BLaER1 (cell line): ENCODE measurements around the gene TMEM151B.
A peak's percentile ranks its signal among the peaks of the same experiment; 100 is the strongest.
"Not testable (repeated sequence)": the region's sequence is repeated elsewhere in the genome, so short reads cannot be mapped to it uniquely, and the experiment has no call there.

Experiments
- H3K27ac ChIP-seq: shearing (Covaris generic); formaldehyde crosslinking; 2 replicates; pipeline ENCODE4 v1.8.1; 2022
- H3K27me3 ChIP-seq: shearing (Covaris generic); formaldehyde crosslinking; 2 replicates; pipeline ENCODE4 v1.8.1; 2022
- H3K36me3 ChIP-seq: shearing (Covaris generic); formaldehyde crosslinking; 2 replicates; pipeline ENCODE4 v1.8.1; 2022
- H3K4me1 ChIP-seq: shearing (Covaris generic); formaldehyde crosslinking; 2 replicates; pipeline ENCODE4 v1.8.1; 2022
- H3K4me2 ChIP-seq: shearing (Covaris generic); formaldehyde crosslinking; 2 replicates; pipeline ENCODE4 v1.8.1; 2022
- H3K4me3 ChIP-seq: shearing (Covaris generic); formaldehyde crosslinking; 2 replicates; pipeline ENCODE4 v1.8.1; 2022
- H3K9ac ChIP-seq: shearing (Covaris generic); formaldehyde crosslinking; 2 replicates; pipeline ENCODE4 v1.8.1; 2022
- H3K9me3 ChIP-seq: shearing (Covaris generic); formaldehyde crosslinking; 2 replicates; pipeline ENCODE4 v1.8.1; 2022
- H4K20me1 ChIP-seq: shearing (Covaris generic); formaldehyde crosslinking; 2 replicates; pipeline ENCODE4 v1.8.1; 2022
- Cebpa-rat ChIP-seq: shearing (Covaris generic); IDR thresholded peaks from 2 replicates; pipeline ENCODE4 v1.8.1; 2022

The TMEM151B gene

DNA sequence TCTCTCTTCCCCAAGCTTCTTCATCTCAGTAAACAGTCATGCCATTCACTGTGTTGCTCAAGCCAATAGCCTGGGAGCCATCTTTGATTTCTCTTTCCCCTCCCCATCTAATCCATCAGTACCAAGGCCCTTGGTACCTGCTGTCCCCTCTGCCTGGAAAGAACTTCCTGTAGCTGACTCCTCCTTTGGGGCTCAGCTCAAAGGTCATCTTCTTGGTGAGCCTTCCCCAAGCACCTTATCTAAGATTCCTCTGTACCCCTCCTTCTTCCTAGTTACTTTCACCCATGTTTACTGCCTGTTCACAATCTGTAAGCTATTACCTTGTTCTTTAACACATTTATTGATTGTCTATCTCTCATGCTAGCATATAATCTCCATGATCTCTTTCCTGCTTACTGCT is 39.4 kb downstream of the TMEM151B start:
- H4K20me1 ChIP-seq = no peaks in the 10 kb centered on the region
- no peak overlapping the region for H3K9ac ChIP-seq
- H3K4me3 ChIP-seq = no peak overlapping the region
- H3K9me3 ChIP-seq = no peaks in the 10 kb centered on the region
- no peak overlapping the region for H3K4me2 ChIP-seq
- H3K4me1 ChIP-seq = peaks cover 11% of the 10 kb centered on the region
- H3K36me3 ChIP-seq = peaks cover 72% of the 10 kb centered on the region
- no peaks in the 10 kb centered on the region for H3K27me3 ChIP-seq
- no peak for TF ChIP-seq Cebpa-rat
- no peak overlapping the region for H3K27ac ChIP-seq

DNA sequence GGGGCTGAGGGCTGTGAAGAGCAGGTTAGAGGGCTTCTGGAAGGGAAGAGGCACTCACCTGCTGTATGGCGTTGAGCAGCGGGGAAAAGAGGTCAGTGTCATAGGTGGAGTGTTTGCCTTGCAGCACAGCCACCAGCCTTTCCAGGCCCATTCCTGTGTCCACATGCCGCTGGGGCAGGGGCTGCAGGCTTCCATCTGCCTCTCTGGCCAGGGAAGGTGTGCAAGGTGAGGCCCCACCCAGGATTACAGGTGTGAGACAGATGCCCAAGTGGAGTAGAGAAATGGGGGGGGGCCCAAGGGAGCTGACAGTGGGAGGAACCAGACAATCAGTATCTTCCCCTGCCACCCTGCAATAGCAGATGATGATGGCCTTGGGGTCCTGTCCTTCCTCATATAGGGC is 40.0 kb downstream of the TMEM151B start:
- Histone ChIP-seq H3K4me3 (no peak overlapping the region), H3K27me3 (no peaks in the 10 kb centered on the region), H3K9me3 (no peaks in the 10 kb centered on the region), H3K36me3 (peaks cover 66% of the 10 kb centered on the region), H4K20me1 (no peaks in the 10 kb centered on the region), H3K9ac (no peak overlapping the region), H3K4me1 (peaks cover 11% of the 10 kb centered on the region), H3K27ac (no peak overlapping the region), H3K4me2 (no peak overlapping the region)
- TF ChIP-seq Cebpa-rat = no peak

- Histone ChIP-seq H3K36me3 (peaks cover 55% of the 10 kb centered on the region), H3K4me1 (peaks cover 11% of the 10 kb centered on the region), H3K9ac (no peak overlapping the region), H3K4me3 (no peak overlapping the region), H3K27ac (no peak overlapping the region), H3K4me2 (no peak overlapping the region), H3K27me3 (no peaks in the 10 kb centered on the region), H3K9me3 (no peaks in the 10 kb centered on the region), H4K20me1 (no peaks in the 10 kb centered on the region)
- no peak for TF ChIP-seq Cebpa-rat
Measured at GRCh38 chr6:44311304-44311703, 41.1 kb downstream of the TMEM151B start.

- Histone ChIP-seq H3K9ac (peak overlapping the region; percentile 92; the same call in 1 of the 2 replicates), H3K4me1 (peaks cover 11% of the 10 kb centered on the region), H3K27ac (no peak overlapping the region), H3K4me3 (peak overlapping the region; percentile 93; the same call in 1 of the 2 replicates), H4K20me1 (no peaks in the 10 kb centered on the region), H3K9me3 (no peaks in the 10 kb centered on the region), H3K4me2 (peak overlapping the region; percentile 94), H3K36me3 (peaks cover 51% of the 10 kb centered on the region), H3K27me3 (no peaks in the 10 kb centered on the region)
- TF ChIP-seq Cebpa-rat = no peak
Measured at GRCh38 chr6:44311767-44312166, 41.5 kb downstream of the TMEM151B start.

DNA sequence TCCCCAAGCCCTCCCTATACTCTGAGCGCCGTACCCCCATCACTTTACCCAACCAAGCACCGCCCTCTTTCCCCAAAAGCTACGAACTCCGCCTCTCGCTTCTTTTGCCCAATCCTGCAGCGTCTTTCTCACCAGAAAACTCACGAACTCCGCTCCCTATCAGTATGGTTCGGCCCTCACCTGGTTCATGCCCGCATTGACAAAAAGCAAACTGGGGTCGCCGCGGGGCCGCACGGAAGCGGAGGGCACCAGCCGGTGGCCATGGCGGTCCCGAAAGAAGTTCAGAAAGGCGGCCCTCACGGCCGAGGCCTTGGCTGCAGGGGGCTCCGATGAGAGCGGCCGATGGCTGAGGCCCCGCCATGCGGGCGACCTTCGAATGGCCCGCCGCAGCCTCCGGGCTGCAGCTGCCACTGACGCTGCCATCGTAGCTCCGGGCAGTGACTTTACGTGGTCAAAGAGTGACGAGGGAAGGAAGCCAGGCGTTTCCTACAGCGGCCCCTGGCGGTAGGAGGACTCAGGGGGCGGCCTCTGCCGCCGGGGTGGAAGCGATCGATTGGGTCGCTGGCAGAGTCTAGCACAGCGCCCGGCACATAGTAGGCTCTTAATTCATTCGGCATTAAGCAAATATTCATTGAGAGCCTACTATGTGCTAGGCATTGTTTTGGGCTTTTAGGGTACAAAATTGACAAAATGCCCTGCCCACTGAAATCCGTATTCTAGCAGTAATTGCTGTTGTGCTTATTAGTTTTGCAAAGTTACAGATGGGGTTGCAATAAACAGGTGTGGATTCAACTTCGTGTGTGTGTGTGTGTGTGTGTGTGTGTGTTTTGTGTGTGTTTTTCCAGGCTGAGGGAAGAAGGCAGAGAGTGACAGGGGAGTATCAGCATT is 42.9 kb downstream of the TMEM151B start, which contains the start of gene AARS2:
TSS of gene AARS2 (minus strand) at position 447 of the 888 bp plus-strand sequence. CDS start at position 423, 24 bp downstream.
- peaks cover 37% of the 10 kb centered on the region for H3K36me3 ChIP-seq
- no peak for TF ChIP-seq Cebpa-rat
- H4K20me1 ChIP-seq = no peaks in the 10 kb centered on the region
- H3K9me3 ChIP-seq = no peaks in the 10 kb centered on the region
- peak within 1 kb of the TSS; percentile 92 for H3K9ac ChIP-seq
- H3K4me2 ChIP-seq = peak within 1 kb of the TSS; percentile 94
- H3K4me1 ChIP-seq = peaks cover 11% of the 10 kb centered on the region
- H3K27me3 ChIP-seq = no peaks in the 10 kb centered on the region
- peak within 1 kb of the TSS; percentile 86 for H3K27ac ChIP-seq
- H3K4me3 ChIP-seq = peak within 1 kb of the TSS; percentile 93

GRCh38 chr6:44314657-44315056 is 44.4 kb downstream of the TMEM151B start:
- H3K9me3 ChIP-seq, H3K4me3 ChIP-seq, H4K20me1 ChIP-seq, H3K4me2 ChIP-seq, H3K9ac ChIP-seq, H3K27ac ChIP-seq, H3K27me3 ChIP-seq: not testable (repeated sequence)
- peaks cover 22% of the 10 kb centered on the region for H3K36me3 ChIP-seq
- H3K4me1 ChIP-seq = peaks cover 11% of the 10 kb centered on the region

DNA sequence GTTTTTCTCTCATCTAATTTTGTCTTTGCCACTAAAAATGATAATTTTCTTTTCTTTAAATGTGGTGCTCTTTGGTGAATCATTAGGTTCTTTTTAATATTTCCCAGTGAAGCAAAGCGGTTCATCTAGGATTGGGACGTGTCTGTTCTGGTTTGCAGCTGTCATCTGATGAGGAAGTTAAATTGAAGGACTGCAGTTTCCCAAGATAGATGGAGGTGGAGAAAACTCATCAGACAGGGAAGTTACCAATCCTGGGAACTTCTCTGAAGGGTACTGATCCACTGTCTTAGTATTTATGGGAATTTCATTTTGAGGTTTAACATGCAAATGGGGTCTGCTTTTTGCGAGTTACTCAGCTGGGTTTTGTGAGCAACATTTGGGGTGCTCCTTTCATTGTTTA is 45.3 kb downstream of the TMEM151B start:
- Histone ChIP-seq H4K20me1 (no peaks in the 10 kb centered on the region), H3K4me1 (peaks cover 11% of the 10 kb centered on the region), H3K9me3 (no peaks in the 10 kb centered on the region), H3K27me3 (no peaks in the 10 kb centered on the region), H3K4me2 (no peak overlapping the region), H3K9ac (no peak overlapping the region), H3K36me3 (peaks cover 13% of the 10 kb centered on the region), H3K27ac (no peak overlapping the region), H3K4me3 (no peak overlapping the region)
- no peak for TF ChIP-seq Cebpa-rat

- Histone ChIP-seq H3K9me3 (no peaks in the 10 kb centered on the region), H3K27ac (no peak overlapping the region), H3K27me3 (no peaks in the 10 kb centered on the region), H4K20me1 (no peaks in the 10 kb centered on the region), H3K36me3 (peaks cover 9% of the 10 kb centered on the region), H3K9ac (no peak overlapping the region), H3K4me2 (no peak overlapping the region), H3K4me3 (no peak overlapping the region), H3K4me1 (peaks cover 11% of the 10 kb centered on the region)
- no peak for TF ChIP-seq Cebpa-rat
Measured at GRCh38 chr6:44315951-44316350, 45.7 kb downstream of the TMEM151B start.

GRCh38 chr6:44316481-44316880 is 46.2 kb downstream of the TMEM151B start:
- H3K4me2 ChIP-seq = no peak overlapping the region
- H3K9ac ChIP-seq = no peak overlapping the region
- TF ChIP-seq Cebpa-rat = no peak
- no peak overlapping the region for H3K27ac ChIP-seq
- H3K27me3 ChIP-seq = no peaks in the 10 kb centered on the region
- peaks cover 11% of the 10 kb centered on the region for H3K4me1 ChIP-seq
- H3K4me3 ChIP-seq = no peak overlapping the region
- H3K9me3 ChIP-seq = no peaks in the 10 kb centered on the region
- H3K36me3 ChIP-seq = peaks cover 4% of the 10 kb centered on the region
- no peaks in the 10 kb centered on the region for H4K20me1 ChIP-seq

DNA sequence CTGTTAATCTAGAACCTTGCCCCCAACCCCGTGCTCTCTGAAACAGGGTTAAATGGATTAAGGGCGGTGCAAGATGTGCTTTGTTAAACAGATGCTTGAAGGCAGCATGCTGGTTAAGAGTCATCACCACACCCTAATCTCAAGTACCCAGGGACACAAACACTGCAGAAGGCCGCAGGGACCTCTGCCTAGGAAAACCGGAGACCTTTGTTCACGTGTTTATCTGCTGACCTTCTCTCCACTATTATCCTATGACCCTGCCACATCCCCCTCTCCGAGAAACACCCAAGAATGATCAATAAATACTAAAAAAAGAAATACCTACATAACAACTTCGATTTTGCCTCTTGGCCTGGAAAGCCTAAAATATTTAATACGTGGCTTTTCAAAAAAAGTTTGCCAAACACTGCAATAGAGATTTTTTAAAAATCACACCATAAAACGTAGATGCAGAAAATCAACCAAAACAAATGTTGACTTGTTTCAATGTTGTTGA is 46.9 kb downstream of the TMEM151B start:
- H3K9me3 ChIP-seq, H3K27me3 ChIP-seq, H3K4me3 ChIP-seq, H3K4me2 ChIP-seq, H4K20me1 ChIP-seq, H3K36me3 ChIP-seq, H3K9ac ChIP-seq, H3K27ac ChIP-seq, H3K4me1 ChIP-seq: not testable (repeated sequence)
